Glomerular visceral epithelial cell (primary cell): ENCODE data around the gene ATG14.

ENCODE experiments used
- DNase-seq: peaks from one replicate; pipeline ENCODE4 v3.0.0-alpha.2; 2016; ENCODE audit errors: extremely low spot score

Gene ATG14

GRCh38 chr14:55316564-55316963, 95.1 kb downstream of the ATG14 start:
- DNase-seq: peak; percentile 60
